ENCODE measurements around the gene KLLN.
A peak's percentile ranks its signal among the peaks of the same experiment; 100 is the strongest.
"Not testable (repeated sequence)": the region's sequence is repeated elsewhere in the genome, so short reads cannot be mapped to it uniquely, and the experiment has no call there.

The KLLN gene

DNA sequence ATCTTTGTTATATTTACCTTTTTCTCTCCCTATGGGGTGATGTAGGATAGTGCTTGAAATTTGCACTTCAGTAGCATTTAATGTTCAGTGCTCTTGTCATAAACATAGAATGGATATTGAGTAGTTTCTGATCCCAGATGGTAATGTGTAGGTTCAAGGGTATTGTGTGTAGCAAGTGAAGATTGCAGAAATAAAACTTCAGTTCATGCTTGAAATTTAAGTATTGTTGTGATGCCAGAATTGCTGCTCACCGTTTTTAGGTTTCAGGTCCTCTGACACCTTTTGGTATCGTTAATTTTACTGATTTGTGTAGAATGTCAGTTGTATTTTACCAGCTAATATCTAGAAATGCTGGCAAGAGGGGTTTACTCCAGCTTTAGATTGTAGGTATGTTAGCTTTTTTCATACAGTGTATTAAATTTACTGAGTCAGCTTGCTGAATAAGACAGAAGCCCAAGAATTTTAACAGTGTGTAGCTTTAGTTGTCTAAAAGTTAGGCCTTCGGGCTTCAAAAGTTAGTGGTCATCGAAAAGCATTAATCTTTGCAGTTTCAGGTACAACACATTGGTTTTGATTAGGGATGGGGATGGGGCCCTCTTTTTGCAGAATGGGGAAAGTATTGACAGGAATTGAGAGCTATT, 2.0 kb upstream of the KLLN start:
- no peak for DNase-seq

DNA sequence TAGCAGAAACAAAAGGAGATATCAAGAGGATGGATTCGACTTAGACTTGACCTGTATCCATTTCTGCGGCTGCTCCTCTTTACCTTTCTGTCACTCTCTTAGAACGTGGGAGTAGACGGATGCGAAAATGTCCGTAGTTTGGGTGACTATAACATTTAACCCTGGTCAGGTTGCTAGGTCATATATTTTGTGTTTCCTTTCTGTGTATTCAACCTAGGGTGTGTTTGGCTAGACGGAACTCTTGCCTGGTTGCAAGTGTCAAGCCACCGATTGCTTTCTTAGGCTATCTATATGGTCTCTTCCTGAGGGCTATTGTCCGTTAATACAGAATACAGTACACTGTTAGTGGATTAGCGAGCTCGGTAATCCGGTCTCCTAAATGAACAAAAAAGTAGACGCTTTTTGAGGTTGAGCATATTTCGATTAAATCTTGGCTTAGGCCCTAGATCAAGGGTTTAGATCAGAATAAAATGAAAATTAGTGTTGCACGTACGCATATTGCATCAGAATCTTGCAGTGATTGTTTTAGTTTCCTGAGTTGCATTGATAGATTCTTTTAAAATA, 1.2 kb upstream of the KLLN start:
- DNase-seq, result peak; percentile 27

DNA sequence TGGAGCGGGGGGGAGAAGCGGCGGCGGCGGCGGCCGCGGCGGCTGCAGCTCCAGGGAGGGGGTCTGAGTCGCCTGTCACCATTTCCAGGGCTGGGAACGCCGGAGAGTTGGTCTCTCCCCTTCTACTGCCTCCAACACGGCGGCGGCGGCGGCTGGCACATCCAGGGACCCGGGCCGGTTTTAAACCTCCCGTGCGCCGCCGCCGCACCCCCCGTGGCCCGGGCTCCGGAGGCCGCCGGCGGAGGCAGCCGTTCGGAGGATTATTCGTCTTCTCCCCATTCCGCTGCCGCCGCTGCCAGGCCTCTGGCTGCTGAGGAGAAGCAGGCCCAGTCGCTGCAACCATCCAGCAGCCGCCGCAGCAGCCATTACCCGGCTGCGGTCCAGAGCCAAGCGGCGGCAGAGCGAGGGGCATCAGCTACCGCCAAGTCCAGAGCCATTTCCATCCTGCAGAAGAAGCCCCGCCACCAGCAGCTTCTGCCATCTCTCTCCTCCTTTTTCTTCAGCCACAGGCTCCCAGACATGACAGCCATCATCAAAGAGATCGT, 690 bp upstream of the KLLN start:
- DNase-seq, result peak; percentile 43

GRCh38 chr10:87862679-87863052, 667 bp downstream of the KLLN start:
- peak; percentile 71 for DNase-seq

- DNase-seq, result peak; percentile 95
These were observed 1.2 kb downstream of the KLLN start for GRCh38 chr10:87861953-87862678.

GRCh38 chr10:87861566-87861952, 1.8 kb downstream of the KLLN start:
- peak; percentile 14 for DNase-seq

- no peak for DNase-seq
These were observed 2.4 kb downstream of the KLLN start for GRCh38 chr10:87860816-87861403.

GRCh38 chr10:87860156-87860795, 3.1 kb downstream of the KLLN start:
- peak; percentile 46 for DNase-seq

DNA sequence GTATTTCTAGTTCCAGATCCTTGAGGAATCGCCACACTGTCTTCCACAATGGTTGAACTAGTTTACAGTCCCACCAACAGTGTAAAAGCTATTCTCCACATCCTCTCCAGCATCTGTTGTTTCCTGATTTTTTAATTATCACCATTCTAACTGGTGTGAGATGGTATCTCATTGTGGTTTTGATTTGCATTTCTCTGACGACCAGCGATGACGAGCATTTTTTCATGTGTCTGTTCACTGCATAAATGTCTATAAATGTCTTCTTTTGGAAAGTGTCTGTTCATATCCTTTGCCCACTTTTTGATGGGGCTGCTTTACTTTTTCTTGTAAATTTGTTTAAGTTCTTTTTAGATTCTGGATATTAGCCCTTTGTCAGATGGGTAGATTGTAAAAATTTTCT, 7.7 kb downstream of the KLLN start:
- DNase-seq, result not testable (repeated sequence)

- DNase-seq, result not testable (repeated sequence)
These were observed 8.1 kb downstream of the KLLN start for GRCh38 chr10:87855247-87855646.

- DNase-seq, result no peak
These were observed 11.2 kb downstream of the KLLN start for GRCh38 chr10:87852089-87852488.

DNA sequence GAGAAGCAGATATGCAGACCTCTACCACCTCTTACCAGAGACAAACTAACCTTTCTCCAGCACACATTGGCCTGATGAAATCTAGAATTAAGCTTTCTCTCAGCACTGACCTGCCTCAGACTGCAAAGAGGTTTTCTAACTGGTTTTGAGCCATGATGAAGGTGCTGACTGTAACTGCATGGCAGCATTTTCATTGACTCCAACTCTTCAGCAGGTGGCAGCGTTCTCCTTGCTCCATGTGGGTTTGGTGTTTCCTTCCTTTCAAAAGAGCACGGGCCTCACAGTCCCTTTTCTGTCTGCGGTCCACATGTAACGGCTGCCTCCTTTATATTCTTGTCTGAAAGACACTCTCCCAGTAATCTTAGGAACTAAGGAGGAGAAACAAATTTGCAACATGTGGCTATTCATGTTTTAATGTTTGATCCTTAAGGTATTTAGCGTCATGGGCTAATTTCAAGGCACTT, 12.6 kb downstream of the KLLN start:
- peak; percentile 65 for DNase-seq

- DNase-seq, result no peak
These were observed 14.3 kb downstream of the KLLN start for GRCh38 chr10:87849001-87849400.

DNA sequence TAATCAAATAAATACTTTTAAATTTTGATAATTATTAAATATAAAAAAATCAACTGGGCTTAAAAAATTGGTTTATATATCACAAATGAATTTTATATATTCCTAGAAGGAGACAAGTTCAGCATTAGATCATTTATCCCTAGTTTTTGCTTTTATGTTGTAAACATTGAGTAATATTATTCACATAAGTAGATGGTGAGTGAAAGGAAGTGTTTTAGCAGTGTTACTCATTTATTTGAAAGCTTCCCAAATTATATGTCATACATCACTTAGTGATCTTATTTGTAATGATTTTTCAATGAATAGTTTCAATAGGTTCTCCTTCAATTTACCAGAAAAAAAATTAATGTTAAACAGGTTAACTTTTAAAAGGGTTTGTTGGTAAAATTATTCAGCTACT, 15.8 kb downstream of the KLLN start:
- no peak for DNase-seq

GRCh38 chr10:87846711-87847110, 16.6 kb downstream of the KLLN start:
- DNase-seq, result not testable (repeated sequence)

DNA sequence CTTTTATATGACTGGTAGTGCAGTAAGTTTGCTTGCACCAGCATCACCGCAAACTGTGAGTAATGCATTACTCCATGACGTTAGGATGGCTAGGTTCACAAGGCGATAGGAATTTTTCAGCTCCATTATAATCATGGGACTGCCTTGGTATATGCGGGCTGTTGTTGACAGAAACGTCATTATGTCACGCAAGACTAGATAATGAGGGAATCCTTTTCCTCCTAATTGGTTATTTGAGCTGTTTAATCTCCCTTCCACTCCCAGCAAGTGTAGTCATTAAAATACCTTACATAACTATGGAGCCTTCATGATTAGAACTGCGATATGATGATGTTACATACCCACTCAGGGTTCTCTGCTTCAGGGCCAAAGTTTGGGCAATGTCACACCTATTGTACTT, 17.3 kb downstream of the KLLN start:
- DNase-seq, result no peak

DNA sequence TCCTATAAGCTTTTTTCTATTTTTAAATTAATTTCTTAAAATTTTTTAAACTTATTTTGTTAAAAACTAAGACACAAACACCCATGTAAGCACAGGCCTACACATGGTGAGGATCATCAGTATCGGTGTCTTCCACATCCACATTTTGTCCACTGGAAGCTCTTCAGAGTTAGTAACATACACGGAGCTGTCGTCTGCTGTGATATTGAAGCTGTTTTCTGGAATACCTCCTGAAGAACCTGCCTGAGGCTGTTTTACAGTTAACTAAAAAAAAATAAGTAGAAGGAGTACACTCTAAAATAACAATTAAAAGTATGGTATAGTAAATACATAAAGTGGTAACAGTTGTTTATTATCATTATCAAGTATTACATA, 17.7 kb downstream of the KLLN start:
- DNase-seq, result no peak

DNA sequence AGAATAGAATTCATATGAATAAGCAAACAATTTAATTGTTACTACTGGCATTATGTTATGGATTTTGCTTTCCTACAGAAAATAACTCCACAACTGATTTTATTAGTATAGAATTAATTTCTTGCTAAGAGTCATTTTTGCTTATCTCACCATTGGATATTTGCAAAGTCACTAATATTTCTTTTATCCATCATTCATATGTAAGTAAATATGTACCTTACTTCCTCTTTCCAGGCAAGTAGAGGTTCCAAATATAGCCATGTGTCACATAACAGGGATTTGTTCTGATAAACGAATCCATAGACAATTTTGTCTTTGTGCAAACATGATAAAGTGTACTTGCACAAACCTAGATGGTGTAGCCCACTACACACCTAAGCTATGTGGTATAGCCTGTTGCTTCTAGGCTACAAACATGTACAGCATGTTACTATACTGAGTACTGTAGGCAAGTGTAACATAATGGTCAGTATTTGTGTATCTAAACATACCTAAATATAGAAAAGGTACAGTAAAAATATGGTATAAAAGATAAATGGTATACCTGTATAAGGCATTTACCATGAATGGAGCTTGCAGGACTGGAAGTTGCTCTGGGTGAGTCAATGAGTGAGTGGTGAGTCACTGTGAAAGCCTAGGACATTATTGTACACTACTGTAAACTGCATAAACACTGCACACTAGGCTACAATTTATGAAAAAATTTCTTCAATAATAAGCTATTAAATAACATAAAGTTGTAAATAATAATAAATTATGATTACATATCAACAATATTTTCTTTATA, 18.3 kb downstream of the KLLN start:
- DNase-seq, result peak; percentile 41

DNA sequence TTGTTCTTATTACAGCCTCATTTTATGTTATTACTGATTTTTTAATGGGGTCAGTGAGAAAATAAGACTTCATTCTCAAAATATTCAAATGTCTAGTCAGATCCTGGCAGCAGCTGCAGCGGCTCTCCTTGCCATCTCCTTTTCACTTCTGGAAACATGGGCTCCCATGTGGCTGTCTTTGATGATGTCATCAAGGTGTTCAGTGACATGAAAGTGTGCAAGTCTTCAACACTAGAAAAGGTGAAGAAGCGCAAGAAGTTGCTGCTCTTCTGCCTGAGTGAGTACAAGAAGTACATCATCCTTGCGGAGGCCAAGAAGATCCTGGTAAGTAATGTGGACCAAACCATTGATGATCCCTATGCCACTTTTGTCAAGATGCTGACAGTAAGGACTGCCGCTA, 19.6 kb downstream of the KLLN start:
- no peak for DNase-seq

DNA sequence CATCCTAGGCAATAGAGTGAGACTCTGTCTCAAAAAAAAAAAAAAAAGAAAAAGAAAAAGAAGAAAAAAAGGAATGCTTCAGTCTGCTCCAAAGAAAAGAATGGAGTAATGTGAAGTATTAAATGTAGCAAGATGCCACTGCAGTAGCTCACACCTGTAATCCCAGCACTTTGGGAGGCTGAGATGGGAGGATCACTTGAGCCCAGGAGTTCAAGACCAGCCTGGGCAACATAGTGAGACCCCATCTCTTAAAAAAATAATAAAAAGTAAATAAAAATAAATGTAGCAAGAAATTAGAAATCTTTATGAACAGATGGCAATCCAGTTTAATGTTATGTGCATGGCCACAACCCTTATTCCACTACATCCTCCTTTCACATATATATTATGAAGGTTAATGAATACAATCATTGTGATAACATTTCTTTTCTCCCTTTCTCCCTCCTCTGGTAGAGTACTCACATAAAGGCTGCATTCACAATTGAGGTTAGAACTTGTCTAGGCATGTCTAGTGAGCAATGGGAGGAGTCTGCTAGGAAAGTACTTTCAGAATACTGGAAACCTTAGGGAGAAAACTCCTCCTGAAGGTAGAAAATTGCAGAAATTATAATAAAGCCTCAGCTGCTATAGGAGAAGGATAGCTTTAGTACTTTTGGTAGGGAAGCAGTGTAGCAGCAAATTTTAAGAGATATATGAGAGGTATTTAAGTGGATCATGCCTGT, 20.4 kb downstream of the KLLN start:
- no peak for DNase-seq

- no peak for DNase-seq
These were observed 21.1 kb downstream of the KLLN start for GRCh38 chr10:87842220-87842641.

DNA sequence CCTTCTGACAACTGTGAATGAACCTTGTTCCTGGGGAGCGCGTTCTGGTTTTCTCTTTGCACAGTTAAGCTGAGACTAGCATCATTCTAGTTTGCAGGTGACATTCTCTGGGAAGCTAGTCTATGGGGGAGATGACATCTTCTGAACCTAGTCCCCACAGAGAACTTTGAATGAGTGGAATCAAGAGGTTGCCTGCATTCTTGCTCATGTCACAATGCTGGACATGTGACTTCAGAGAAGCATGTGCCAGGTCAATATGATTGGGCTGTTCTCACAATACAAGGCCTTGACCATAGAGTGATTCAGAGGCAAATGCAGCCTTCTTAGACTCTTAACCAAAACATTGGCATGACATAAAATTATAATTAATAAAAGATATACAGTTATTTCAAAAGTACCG, 22.1 kb downstream of the KLLN start:
- no peak for DNase-seq

Measured in activated CD4-positive, alpha-beta T cell treated with anti-CD3 and anti-CD28 coated beads, Interleukin-2, Interleukin-6, amounts not matched to agents 100 ng/mL and 50 ng/mL, durations not matched to agents 16 hours and 8 hours (primary cell).